GM12878 (cell line): ENCODE data around the gene PREB. TPM values are rescaled to one million over a fixed set of nuclear protein-coding genes. Genes with fewer than 3 reads are reported as not detected.

Source experiments
- ATAC-seq: fragments of 200-7000 bp; cut with Tn5 transposase; 3 replicates; pipeline ENCODE4 v1.9.1; 2020; ENCODE audit warnings: mild to moderate bottlenecking, moderate library complexity
- BruUV-seq: library from RNA; stranded (reverse); fragments of 400-500 nt; replicated peaks from 2 replicates; lab custom pipeline; 2021; lab: Mats Ljungman, UMichigan
- CTCF ChIA-PET: fragments of 300-600 bp; sonication (Branson Sonifier 250); formaldehyde crosslinking; extraction: SDS; loops from one replicate; lab custom pipeline; 2021; ENCODE audit warnings: inconsistent platforms; lab: Yijun Ruan, JAX
- POLR2A ChIA-PET: fragments of 350-600 bp; formaldehyde crosslinking; extraction: SDS; loops from one replicate; lab custom pipeline; 2021; ENCODE audit warnings: inconsistent platforms; lab: Charles Lee
- RAD21 ChIA-PET: fragments of 300-600 bp; sonication (Branson Sonifier 250); formaldehyde crosslinking; loops from one replicate; lab custom pipeline; 2023; ENCODE audit warnings: antibody characterized with exemption; ENCODE audit not compliant: unreplicated experiment; lab: Charles Lee
- SMC1A ChIA-PET: fragments of 300-600 bp; sonication (Branson Sonifier 250); formaldehyde crosslinking; loops from one replicate; lab custom pipeline; 2023; ENCODE audit not compliant: unreplicated experiment, uncharacterized antibody; lab: Charles Lee
- DNase-seq: peaks from one replicate; pipeline ENCODE4 v3.0.0-alpha.2; 2011; ENCODE audit warnings: low read depth, low spot score
- FAIRE-seq: peaks from 3 replicates; lab custom pipeline; 2011; peaks lifted over from hg19 to GRCh38; lab: Jason Lieb, UNC
- H2AFZ ChIP-seq: 2 replicates; pipeline ENCODE4 v1.6.0; 2011; ENCODE audit warnings: low read depth, low read length, control low read depth; ENCODE audit not compliant: control insufficient read depth
- H3K27ac ChIP-seq: 2 replicates; pipeline ENCODE4 v1.5.1; 2011; ENCODE audit warnings: control low read depth; ENCODE audit not compliant: control insufficient read depth, insufficient read depth
- H3K27me3 ChIP-seq, 2 experiments: replicated peaks in 1 of 2; 2 replicates each; pipeline versions ENCODE4 v1.6.0 to v1.6.1; 2011; ENCODE audit warnings: low read length in 1 of 2; ENCODE audit not compliant: control insufficient read depth in 2 of 2, insufficient read depth in 2 of 2
- H3K36me3 ChIP-seq, 2 experiments: 2 replicates each; pipeline ENCODE4 v1.5.1; 2011; ENCODE audit warnings: low read length in 1 of 2; ENCODE audit not compliant: control insufficient read depth in 2 of 2, insufficient read depth in 2 of 2
- H3K4me1 ChIP-seq: 2 replicates; pipeline ENCODE4 v1.6.1; 2011; ENCODE audit warnings: mild to moderate bottlenecking, low read length, moderate library complexity, mixed read lengths; ENCODE audit not compliant: control insufficient read depth, insufficient read depth
- H3K4me2 ChIP-seq: 2 replicates; pipeline ENCODE4 v1.6.0; 2011; ENCODE audit warnings: control low read depth; ENCODE audit not compliant: control insufficient read depth, insufficient read depth
- H3K4me3 ChIP-seq: fragments of 200-600 bp; sonication (generic); 2 replicates; pipeline ENCODE4 v1.5.1; 2016
- H3K79me2 ChIP-seq: 2 replicates; pipeline ENCODE4 v1.6.0; 2011; ENCODE audit warnings: low read length; ENCODE audit not compliant: control insufficient read depth, insufficient read depth
- H3K9ac ChIP-seq: 2 replicates; pipeline ENCODE4 v1.8.0; 2011; ENCODE audit warnings: low read length, control low read depth, mixed read lengths; ENCODE audit not compliant: control insufficient read depth, insufficient read depth
- H3K9me3 ChIP-seq: replicated peaks from 3 replicates; pipeline ENCODE4 v1.5.1; 2011; ENCODE audit warnings: mild to moderate bottlenecking, low read length; ENCODE audit not compliant: control insufficient read depth, insufficient read depth
- H4K20me1 ChIP-seq: 2 replicates; pipeline ENCODE4 v1.6.0; 2011; ENCODE audit not compliant: control insufficient read depth, insufficient read depth
- MEF2A ChIP-seq: IDR thresholded peaks from 2 replicates; pipeline ENCODE4 v1.6.1; 2011; ENCODE audit warnings: low read depth, mild to moderate bottlenecking, low read length, moderate library complexity; ENCODE audit not compliant: insufficient read depth
- WGBS: methylation state at CpG from one replicate; pipeline ENCODE4 v1.1.6; 2016; ENCODE audit warnings: low lambda C conversion rate; ENCODE audit not compliant: insufficient replicate concordance, insufficient coverage; ENCODE audit errors: missing lambda C conversion rate; 5-methylcytosine and 5-hydroxymethylcytosine counted together
- in situ Hi-C: fragments of 300-500 bp; cut with MboI; formaldehyde crosslinking; loops from 9 replicates; pipeline ENCODE4 v1.14.3; 2018; ENCODE audit warnings: mixed read lengths
- intact Hi-C: fragments of 100-400 bp; cut with micrococcal nuclease; formaldehyde crosslinking; loops from one replicate; pipeline ENCODE4 v1.14.2; 2022; ENCODE audit not compliant: unreplicated experiment
- polyA plus RNA-seq, 11 experiments: library from polyadenylated mRNA; depleted of rRNA in 4 of 11; unstranded in 6 of 11; stranded (reverse) in 5 of 11; fragments of >200 nt; fragmentation: Nextera tagmentation in 4 of 11; fragmentation: Illumina TruSeq in 1 of 11; extraction: Ambion mirVana in 4 of 11; extraction: Trizol in 1 of 11; gene quantifications; 1 replicate in 1 of 11; 2 replicates in 10 of 11; pipeline versions ENCODE4 v1.2.1 to v1.2.3, GENCODE V29; 2011 to 2016; ENCODE audit warnings: inconsistent platforms in 2 of 11, missing spikeins in 2 of 11, low read depth in 1 of 11
- total RNA-seq, 4 experiments: library from RNA; depleted of rRNA in 3 of 4; stranded (reverse); fragments of >200 nt in 3 of 4; fragmentation: Illumina TruSeq in 1 of 4; extraction: Trizol in 1 of 4; gene quantifications; 2 replicates each; pipeline versions ENCODE4 v1.2.1 to v1.2.3, GENCODE V29; 2013 to 2021
- TF ChIP-seq, protein P1 (sequence below): IDR thresholded peaks from 2 replicates; pipeline ENCODE4 v1.6.1; 2011; ENCODE audit warnings: borderline replicate concordance, low read depth, mild to moderate bottlenecking, moderate library complexity, low read length; ENCODE audit not compliant: insufficient read depth, poor library complexity, severe bottlenecking

The PREB gene
- total and polyA plus RNA-seq, 10 of the 15 experiments (the other 5 are each of a cell fraction or from before 2014, with no cell fraction given): 26.3 to 101 (median 52.7) TPM

DNA sequence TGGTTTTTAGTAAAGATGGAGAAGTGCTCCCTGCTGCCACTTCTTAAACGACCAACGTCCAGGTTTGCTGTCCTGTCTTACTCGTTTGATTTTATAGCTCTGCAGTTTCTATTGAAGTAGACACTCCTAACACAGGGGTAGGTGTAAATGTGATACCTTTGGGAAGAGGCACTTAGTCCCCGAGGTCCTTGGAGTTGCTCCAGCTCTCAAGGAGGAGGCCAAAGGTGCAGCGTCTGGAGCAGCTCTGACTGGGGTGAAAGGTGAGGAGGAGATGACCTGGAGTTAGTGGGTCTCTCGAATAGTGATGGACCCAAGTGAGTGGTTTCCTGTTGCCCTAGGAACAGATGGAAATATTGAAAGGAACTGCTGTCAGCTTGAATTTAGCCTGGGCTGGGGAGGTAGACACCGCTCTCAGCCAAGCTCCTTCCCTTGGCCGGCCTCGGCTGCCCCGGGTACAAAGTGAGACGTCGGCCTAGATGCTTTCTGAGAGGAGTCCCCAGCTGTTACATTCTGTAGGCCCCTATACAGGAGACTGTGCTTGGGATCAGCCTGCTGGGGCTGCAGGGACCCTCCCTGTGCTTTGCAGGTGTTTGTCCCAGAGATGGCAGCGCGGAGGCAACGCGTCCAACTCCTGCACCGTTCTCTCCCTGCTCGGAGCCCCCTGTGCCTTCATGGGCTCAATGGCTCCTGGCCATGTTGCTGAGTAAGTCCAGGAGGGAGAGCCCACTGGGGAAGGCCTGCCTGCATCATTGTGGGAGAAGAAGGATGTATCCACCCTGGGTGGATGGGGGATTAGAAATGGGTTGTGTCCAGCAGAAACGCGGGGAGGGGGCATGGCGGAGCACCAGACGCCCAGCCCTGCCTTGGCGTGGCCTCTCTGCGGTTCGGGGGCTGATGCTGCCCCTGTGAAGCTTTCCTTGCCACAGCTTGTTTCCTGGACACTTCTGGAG, 42.4 kb downstream of the PREB start:
- CTCF ChIA-PET: interaction anchor here (0.6 to 1.6 kb wide), 5 partner anchors 31 to 211 kb away, joined by 3 to 4 read pairs (median 3); partner anchors contain the start of gene ATRAID
- no peak for DNase-seq
- no peak overlapping the region for H2AFZ ChIP-seq
- no peak overlapping the region for H3K9ac ChIP-seq
- no peak for FAIRE-seq
- POLR2A ChIA-PET: no interaction called here
- TF ChIP-seq, protein P1, sequence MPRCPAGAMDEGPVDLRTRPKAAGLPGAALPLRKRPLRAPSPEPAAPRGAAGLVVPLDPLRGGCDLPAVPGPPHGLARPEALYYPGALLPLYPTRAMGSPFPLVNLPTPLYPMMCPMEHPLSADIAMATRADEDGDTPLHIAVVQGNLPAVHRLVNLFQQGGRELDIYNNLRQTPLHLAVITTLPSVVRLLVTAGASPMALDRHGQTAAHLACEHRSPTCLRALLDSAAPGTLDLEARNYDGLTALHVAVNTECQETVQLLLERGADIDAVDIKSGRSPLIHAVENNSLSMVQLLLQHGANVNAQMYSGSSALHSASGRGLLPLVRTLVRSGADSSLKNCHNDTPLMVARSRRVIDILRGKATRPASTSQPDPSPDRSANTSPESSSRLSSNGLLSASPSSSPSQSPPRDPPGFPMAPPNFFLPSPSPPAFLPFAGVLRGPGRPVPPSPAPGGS: no peak
- no peak for TF ChIP-seq MEF2A
- SMC1A ChIA-PET: interaction anchor here (0.6 kb wide), 1 partner anchor 49 kb away, joined by 3 read pairs; no protein-coding TSS in a partner anchor
- H3K4me2 ChIP-seq: no peak overlapping the region
- no peaks in the 10 kb centered on the region for H3K36me3 ChIP-seq
- no peak overlapping the region for H3K4me3 ChIP-seq
- in situ Hi-C loops: no loop called here
- peaks cover 3% of the 10 kb centered on the region for H3K4me1 ChIP-seq
- H3K9me3 ChIP-seq: no peaks in the 10 kb centered on the region
- intact Hi-C loops: no loop called here
- RAD21 ChIA-PET: interaction anchor here (3.3 kb wide), 1 partner anchor 130 kb away, joined by 9 read pairs; no protein-coding TSS in a partner anchor
- no peaks in the 10 kb centered on the region for H4K20me1 ChIP-seq
- 71% methylated on average over 25 of the region's 25 CpGs for WGBS
- no peaks in the 10 kb centered on the region for H3K27me3 ChIP-seq
- no peak overlapping the region for H3K27ac ChIP-seq
- BruUV-seq: no TSS peak
- ATAC-seq: no peak
- no peaks in the 10 kb centered on the region for H3K79me2 ChIP-seq
